PFSK-1 (cell line): ENCODE results near the gene CEP85L.

Experiments used
- POLR2AphosphoS5 ChIP-seq: IDR thresholded peaks from 2 replicates; pipeline ENCODE4 v1.6.1; 2012; ENCODE audit warnings: low read depth, mild to moderate bottlenecking, control low read depth, low read length, moderate library complexity
- TAF1 ChIP-seq: IDR thresholded peaks from 2 replicates; pipeline ENCODE4 v1.6.1; 2012; ENCODE audit warnings: low read length, control low read depth, borderline replicate concordance; ENCODE audit not compliant: insufficient read depth

DNA sequence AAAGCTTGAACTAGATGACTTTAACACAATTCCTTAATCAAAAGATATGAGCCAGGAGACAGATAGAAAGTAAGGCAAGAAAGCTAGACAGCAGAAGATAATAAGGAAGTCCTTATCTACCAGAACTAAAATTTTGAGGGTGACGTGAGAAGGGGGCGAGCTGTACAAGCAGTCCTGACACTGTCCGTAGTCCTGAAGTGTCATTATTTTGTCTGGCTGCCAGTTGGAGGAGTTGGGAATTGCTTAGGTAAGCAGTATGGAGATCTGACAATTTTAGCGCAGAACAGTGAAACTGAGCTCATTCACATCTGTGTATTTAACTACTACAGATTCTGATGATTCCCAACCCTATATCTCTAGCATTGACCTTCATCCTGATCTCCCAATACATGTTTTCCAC lies 25.8 kb upstream of the CEP85L start:
- TF ChIP-seq POLR2AphosphoS5 (no peak), TAF1 (no peak)
